Thyroid gland (tissue), 4 donors: ENCODE data around the gene SHD. TPM values are rescaled to one million over a fixed set of nuclear protein-coding genes. Genes with fewer than 3 reads are reported as not detected.

Experiments used
- DNase-seq, 2 donors: peaks; one replicate each; pipeline ENCODE4 v3.0.0-alpha.2; 2019
- H3K27ac ChIP-seq, 3 donors: fragments of 200-600 bp; sonication (generic); 1 replicate in 2 of 3; 2 replicates in 1 of 3; pipeline ENCODE4 v1.5.1; 2016 to 2019; ENCODE audit warnings: mild to moderate bottlenecking in 1 of 3, moderate library complexity in 1 of 3
- H3K27me3 ChIP-seq: fragments of 200-600 bp; sonication (generic); one replicate; pipeline ENCODE4 v1.5.1; 2019
- H3K36me3 ChIP-seq, 2 donors: fragments of 200-600 bp; sonication (generic); one replicate each; pipeline ENCODE4 v1.5.1; 2016 to 2019
- H3K4me1 ChIP-seq, 2 donors: fragments of 200-600 bp; sonication (generic); one replicate each; pipeline ENCODE4 v1.5.1; 2017 to 2019
- H3K4me3 ChIP-seq, 3 donors: fragments of 200-600 bp; sonication (generic); replicated peaks in 1 of 3; 1 replicate in 2 of 3; 2 replicates in 1 of 3; pipeline ENCODE4 v1.5.1; 2016; ENCODE audit warnings: mild to moderate bottlenecking in 1 of 3
- H3K9me3 ChIP-seq: fragments of 200-600 bp; sonication (generic); one replicate; pipeline ENCODE4 v1.5.1; 2017
- CTCF ChIP-seq, 6 experiments: fragments of 200-600 bp in 3 of 6; fragments of 450-650 bp in 3 of 6; sonication (generic) in 3 of 6; IDR thresholded peaks; one replicate each; pipeline ENCODE4 v1.5.1; 2016 to 2019; ENCODE audit warnings: antibody characterized with exemption in 6 of 6, mild to moderate bottlenecking in 2 of 6, inconsistent platforms in 1 of 6, moderate library complexity in 1 of 6
- POLR2A ChIP-seq, 2 donors: fragments of 450-650 bp; IDR thresholded peaks; one replicate each; pipeline ENCODE4 v1.6.1; 2017; ENCODE audit warnings: antibody characterized with exemption in 2 of 2, mild to moderate bottlenecking in 2 of 2, moderate library complexity in 1 of 2
- WGBS, 2 donors: methylation state at CpG; one replicate each; pipeline ENCODE4 v1.1.5; 2017; 5-methylcytosine and 5-hydroxymethylcytosine counted together
- intact Hi-C: fragments of 100-400 bp; cut with DNase I; formaldehyde crosslinking; loops from one replicate; pipeline ENCODE4 v1.15.1; 2023
- total RNA-seq, 4 donors: library from RNA; depleted of rRNA; stranded (reverse); fragments of >200 nt; gene quantifications; one replicate each; pipeline ENCODE4 v1.2.3, GENCODE V29; 2016

The SHD gene
- total RNA-seq, 4 donors from 2014 or later: not detected

GRCh38 chr19:4288091-4288777 lies 9.2 kb downstream of the SHD start:
- TF ChIP-seq POLR2A (IDR thresholded peaks at IDR 0.05) (no peak), CTCF (IDR thresholded peaks at IDR 0.05) (no peak)
- no peak overlapping the region for H3K27ac ChIP-seq
- intact Hi-C loops: no loop called here
- no peaks in the 10 kb centered on the region for H3K9me3 ChIP-seq
- DNase-seq: no peak
- no peaks in the 10 kb centered on the region for H3K27me3 ChIP-seq
- 83 to 92% methylated on average over 16 of the region's 16 CpGs for WGBS, 2 donors
- no peak overlapping the region for H3K4me3 ChIP-seq
- H3K36me3 ChIP-seq: no peaks in the 10 kb centered on the region
- H3K4me1 ChIP-seq: no peaks in the 10 kb centered on the region

GRCh38 chr19:4291184-4291732 lies 12.2 kb downstream of the SHD start:
- intact Hi-C loops: no loop called here
- DNase-seq: no peak
- no peaks in the 10 kb centered on the region for H3K36me3 ChIP-seq
- H3K4me3 ChIP-seq: no peak overlapping the region
- H3K4me1 ChIP-seq: no peaks in the 10 kb centered on the region
- no peaks in the 10 kb centered on the region for H3K27me3 ChIP-seq
- H3K27ac ChIP-seq: no peak overlapping the region
- TF ChIP-seq CTCF (IDR thresholded peaks at IDR 0.05) (no peak), POLR2A (IDR thresholded peaks at IDR 0.05) (no peak)
- H3K9me3 ChIP-seq: no peaks in the 10 kb centered on the region
- WGBS, 2 donors: 55 to 68% methylated on average over 7 to 8 of the region's 8 CpGs

DNA sequence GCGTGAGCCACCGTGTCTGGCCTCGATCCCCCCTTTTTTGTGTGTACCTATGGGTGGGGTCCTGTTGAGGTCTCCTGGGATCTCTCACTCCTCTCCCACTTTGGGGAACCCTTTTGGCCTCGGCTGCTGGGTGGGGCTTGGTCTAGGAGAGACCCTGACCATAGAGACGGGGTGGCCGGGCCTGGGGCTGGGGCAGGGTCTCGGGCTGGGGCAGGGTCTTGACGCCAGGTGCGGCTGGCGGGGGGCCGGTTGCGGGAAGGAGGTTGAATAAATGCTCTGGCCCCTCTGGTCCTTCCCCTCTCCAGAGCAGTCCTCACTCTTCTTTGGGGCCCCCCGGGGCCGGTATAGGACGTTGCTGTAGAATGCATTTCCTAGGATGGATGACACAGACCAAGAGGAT lies 13.4 kb downstream of the SHD start:
- Histone ChIP-seq H3K9me3 (no peaks in the 10 kb centered on the region), H3K4me1 (no peaks in the 10 kb centered on the region), H3K36me3 (no peaks in the 10 kb centered on the region), H3K27me3 (no peaks in the 10 kb centered on the region), H3K27ac (no peak overlapping the region), H3K4me3 (no peak overlapping the region)
- intact Hi-C loops: no loop called here
- 84 to 86% methylated on average over 11 to 12 of the region's 15 CpGs for WGBS, 2 donors
- no peak for DNase-seq
- TF ChIP-seq CTCF (IDR thresholded peaks at IDR 0.05) (no peak), POLR2A (IDR thresholded peaks at IDR 0.05) (no peak)

DNA sequence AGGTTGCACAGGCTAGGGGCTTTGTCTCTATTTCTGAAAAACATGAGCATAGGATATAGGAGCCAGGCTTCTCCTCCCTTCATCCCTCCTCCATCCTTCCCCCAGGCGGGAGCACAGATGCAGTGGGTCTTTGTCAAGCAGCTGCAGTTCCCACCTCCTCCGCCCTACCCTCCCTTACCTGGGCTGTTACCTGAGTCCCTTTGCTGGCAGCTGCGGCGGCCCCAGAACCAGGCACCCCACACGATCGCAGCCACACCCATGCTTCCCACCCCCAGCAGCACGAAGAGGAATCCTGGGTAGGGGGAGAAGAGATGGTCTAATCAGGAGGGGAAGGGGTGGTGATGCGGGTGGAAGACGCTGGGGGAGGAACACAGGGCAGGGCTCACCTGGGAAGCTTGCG lies 15.3 kb downstream of the SHD start:
- WGBS, 2 donors: 33 to 45% methylated on average over 10 of the region's 10 CpGs
- DNase-seq: no peak

More for the DNA sequence above, 15.3 kb downstream of the SHD start:
- intact Hi-C loops: no loop called here
- Histone ChIP-seq H3K4me3 (no peak overlapping the region), H3K9me3 (no peaks in the 10 kb centered on the region), H3K4me1 (no peaks in the 10 kb centered on the region), H3K36me3 (no peaks in the 10 kb centered on the region), H3K27me3 (no peaks in the 10 kb centered on the region), H3K27ac (no peak overlapping the region)
- TF ChIP-seq POLR2A (IDR thresholded peaks at IDR 0.05): no peak
- no peak for TF ChIP-seq CTCF (IDR thresholded peaks at IDR 0.05)
